ENCODE measurements around the gene TMEM54. TPM values are rescaled to one million over a fixed set of nuclear protein-coding genes. Genes with fewer than 3 reads are reported as not detected.

The TMEM54 gene
- total and polyA plus RNA-seq, 9 of the 15 experiments (the other 6 are each of a cell fraction or from before 2014, with no cell fraction given) = 1.00 to 16.2 (median 8.2) TPM

DNA sequence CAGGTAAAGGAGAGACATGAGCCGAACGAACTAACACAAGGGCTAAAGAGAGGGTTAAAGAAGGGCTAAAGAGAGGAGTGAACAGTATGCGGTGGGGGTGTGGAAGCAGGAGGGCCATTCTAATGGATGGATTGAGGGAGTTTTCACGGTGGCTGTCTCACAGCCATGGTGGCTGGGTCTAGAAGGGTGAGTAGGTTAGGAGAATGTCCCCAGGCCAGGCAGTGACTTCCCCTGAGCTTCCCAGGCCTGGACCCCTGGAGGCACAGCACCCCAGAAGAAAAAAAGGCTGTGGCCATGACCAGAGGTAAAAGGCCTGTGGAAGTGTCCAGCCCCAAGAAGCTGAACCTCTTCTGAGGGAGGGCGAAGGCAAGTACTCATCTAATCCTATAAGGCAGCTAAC is 34.0 kb downstream of the TMEM54 start:
- H4K20me1 ChIP-seq (replicated peaks; ENCODE audit: control insufficient read depth, insufficient read depth, low read length) = peaks cover 9% of the 10 kb centered on the region
- H3K4me1 ChIP-seq (replicated peaks in 1 of 2; ENCODE audit: control insufficient read depth in 2 of 2, insufficient read depth in 2 of 2, low read length in 2 of 2) = peaks cover 5 to 18% of the 10 kb centered on the region in 2 experiments; a peak in 3 of 5 replicates
- H3K27me3 ChIP-seq (ENCODE audit: control insufficient read depth in 2 of 2, insufficient read depth in 2 of 2, low read length in 2 of 2) = peaks cover 4 to 19% of the 10 kb centered on the region in 2 experiments; a peak in 3 of 5 replicates
- no peak overlapping the region for H3K9ac ChIP-seq (ENCODE audit: insufficient read depth in 1 of 2, low read depth in 2 of 2, low read length in 2 of 2)
- ATAC-seq (no peak), DNase-seq (ENCODE audit: extremely low read depth in 1 of 4, low spot score in 3 of 4) (no peak), FAIRE-seq (no peak)
- no TSS peak for BruUV-seq (replicated peaks)
- H3K27ac ChIP-seq (ENCODE audit: extremely low read depth, low read depth, low read length) = no peak overlapping the region
- H3K4me2 ChIP-seq (ENCODE audit: insufficient read depth, low read length) = no peak overlapping the region
- H2AFZ ChIP-seq (ENCODE audit: low read depth, low read length) = no peak overlapping the region
- in situ Hi-C loops (cut with MboI) (no loop called here), intact Hi-C loops (cut with micrococcal nuclease) (no loop called here)
- H3K79me2 ChIP-seq (ENCODE audit: control insufficient read depth, insufficient read depth, low read length) = no peaks in the 10 kb centered on the region
- peaks cover 11% of the 10 kb centered on the region; the same call in 2 of the 3 replicates for H3K36me3 ChIP-seq (ENCODE audit: control insufficient read depth, insufficient read depth, low read length)
- no peaks in the 10 kb centered on the region for H3K9me3 ChIP-seq (replicated peaks; ENCODE audit: control insufficient read depth, insufficient read depth, low read depth, low read length)
- 55% methylated on average over 5 of the region's 5 CpGs for WGBS (ENCODE audit: insufficient coverage, low coverage, missing lambda C conversion rate)
- POLR2A ChIA-PET = interaction anchor here (0.6 to 2.3 kb wide), 4 partner anchors 8 to 368 kb away, joined by 3 to 7 read pairs (median 6); no protein-coding TSS in a partner anchor
- no peaks in the 10 kb centered on the region for H3K9me1 ChIP-seq (ENCODE audit: control insufficient read depth, insufficient read depth, low read length)
- CTCF ChIA-PET (ENCODE audit: low intra/inter-chr PET ratio) = no interaction called here
- no peak overlapping the region for H3K4me3 ChIP-seq
- TF ChIP-seq, protein P1, sequence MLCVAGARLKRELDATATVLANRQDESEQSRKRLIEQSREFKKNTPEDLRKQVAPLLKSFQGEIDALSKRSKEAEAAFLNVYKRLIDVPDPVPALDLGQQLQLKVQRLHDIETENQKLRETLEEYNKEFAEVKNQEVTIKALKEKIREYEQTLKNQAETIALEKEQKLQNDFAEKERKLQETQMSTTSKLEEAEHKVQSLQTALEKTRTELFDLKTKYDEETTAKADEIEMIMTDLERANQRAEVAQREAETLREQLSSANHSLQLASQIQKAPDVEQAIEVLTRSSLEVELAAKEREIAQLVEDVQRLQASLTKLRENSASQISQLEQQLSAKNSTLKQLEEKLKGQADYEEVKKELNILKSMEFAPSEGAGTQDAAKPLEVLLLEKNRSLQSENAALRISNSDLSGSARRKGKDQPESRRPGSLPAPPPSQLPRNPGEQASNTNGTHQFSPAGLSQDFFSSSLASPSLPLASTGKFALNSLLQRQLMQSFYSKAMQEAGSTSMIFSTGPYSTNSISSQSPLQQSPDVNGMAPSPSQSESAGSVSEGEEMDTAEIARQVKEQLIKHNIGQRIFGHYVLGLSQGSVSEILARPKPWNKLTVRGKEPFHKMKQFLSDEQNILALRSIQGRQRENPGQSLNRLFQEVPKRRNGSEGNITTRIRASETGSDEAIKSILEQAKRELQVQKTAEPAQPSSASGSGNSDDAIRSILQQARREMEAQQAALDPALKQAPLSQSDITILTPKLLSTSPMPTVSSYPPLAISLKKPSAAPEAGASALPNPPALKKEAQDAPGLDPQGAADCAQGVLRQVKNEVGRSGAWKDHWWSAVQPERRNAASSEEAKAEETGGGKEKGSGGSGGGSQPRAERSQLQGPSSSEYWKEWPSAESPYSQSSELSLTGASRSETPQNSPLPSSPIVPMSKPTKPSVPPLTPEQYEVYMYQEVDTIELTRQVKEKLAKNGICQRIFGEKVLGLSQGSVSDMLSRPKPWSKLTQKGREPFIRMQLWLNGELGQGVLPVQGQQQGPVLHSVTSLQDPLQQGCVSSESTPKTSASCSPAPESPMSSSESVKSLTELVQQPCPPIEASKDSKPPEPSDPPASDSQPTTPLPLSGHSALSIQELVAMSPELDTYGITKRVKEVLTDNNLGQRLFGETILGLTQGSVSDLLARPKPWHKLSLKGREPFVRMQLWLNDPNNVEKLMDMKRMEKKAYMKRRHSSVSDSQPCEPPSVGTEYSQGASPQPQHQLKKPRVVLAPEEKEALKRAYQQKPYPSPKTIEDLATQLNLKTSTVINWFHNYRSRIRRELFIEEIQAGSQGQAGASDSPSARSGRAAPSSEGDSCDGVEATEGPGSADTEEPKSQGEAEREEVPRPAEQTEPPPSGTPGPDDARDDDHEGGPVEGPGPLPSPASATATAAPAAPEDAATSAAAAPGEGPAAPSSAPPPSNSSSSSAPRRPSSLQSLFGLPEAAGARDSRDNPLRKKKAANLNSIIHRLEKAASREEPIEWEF (CRISPR knock-in tag; IDR thresholded peaks at IDR 0.05) = no peak
- TF ChIP-seq ASH1L (IDR thresholded peaks at IDR 0.05; ENCODE audit: borderline replicate concordance, low read depth, partially characterized antibody) (no peak), PPARD (CRISPR knock-in tag; IDR thresholded peaks at IDR 0.05) (no peak), HMG20B (CRISPR knock-in tag; IDR thresholded peaks at IDR 0.05) (no peak), L3MBTL2 (IDR thresholded peaks at IDR 0.05) (no peak), SMARCB1 (IDR thresholded peaks at IDR 0.05; ENCODE audit: insufficient read length, low read depth) (no peak), PHF8 (IDR thresholded peaks at IDR 0.05; ENCODE audit: borderline replicate concordance, low read length) (no peak), POLR2AphosphoS5 (IDR thresholded peaks at IDR 0.05; ENCODE audit: control insufficient read depth, insufficient read depth, low read depth, low read length) (no peak)
- TF ChIP-seq, protein P2, sequence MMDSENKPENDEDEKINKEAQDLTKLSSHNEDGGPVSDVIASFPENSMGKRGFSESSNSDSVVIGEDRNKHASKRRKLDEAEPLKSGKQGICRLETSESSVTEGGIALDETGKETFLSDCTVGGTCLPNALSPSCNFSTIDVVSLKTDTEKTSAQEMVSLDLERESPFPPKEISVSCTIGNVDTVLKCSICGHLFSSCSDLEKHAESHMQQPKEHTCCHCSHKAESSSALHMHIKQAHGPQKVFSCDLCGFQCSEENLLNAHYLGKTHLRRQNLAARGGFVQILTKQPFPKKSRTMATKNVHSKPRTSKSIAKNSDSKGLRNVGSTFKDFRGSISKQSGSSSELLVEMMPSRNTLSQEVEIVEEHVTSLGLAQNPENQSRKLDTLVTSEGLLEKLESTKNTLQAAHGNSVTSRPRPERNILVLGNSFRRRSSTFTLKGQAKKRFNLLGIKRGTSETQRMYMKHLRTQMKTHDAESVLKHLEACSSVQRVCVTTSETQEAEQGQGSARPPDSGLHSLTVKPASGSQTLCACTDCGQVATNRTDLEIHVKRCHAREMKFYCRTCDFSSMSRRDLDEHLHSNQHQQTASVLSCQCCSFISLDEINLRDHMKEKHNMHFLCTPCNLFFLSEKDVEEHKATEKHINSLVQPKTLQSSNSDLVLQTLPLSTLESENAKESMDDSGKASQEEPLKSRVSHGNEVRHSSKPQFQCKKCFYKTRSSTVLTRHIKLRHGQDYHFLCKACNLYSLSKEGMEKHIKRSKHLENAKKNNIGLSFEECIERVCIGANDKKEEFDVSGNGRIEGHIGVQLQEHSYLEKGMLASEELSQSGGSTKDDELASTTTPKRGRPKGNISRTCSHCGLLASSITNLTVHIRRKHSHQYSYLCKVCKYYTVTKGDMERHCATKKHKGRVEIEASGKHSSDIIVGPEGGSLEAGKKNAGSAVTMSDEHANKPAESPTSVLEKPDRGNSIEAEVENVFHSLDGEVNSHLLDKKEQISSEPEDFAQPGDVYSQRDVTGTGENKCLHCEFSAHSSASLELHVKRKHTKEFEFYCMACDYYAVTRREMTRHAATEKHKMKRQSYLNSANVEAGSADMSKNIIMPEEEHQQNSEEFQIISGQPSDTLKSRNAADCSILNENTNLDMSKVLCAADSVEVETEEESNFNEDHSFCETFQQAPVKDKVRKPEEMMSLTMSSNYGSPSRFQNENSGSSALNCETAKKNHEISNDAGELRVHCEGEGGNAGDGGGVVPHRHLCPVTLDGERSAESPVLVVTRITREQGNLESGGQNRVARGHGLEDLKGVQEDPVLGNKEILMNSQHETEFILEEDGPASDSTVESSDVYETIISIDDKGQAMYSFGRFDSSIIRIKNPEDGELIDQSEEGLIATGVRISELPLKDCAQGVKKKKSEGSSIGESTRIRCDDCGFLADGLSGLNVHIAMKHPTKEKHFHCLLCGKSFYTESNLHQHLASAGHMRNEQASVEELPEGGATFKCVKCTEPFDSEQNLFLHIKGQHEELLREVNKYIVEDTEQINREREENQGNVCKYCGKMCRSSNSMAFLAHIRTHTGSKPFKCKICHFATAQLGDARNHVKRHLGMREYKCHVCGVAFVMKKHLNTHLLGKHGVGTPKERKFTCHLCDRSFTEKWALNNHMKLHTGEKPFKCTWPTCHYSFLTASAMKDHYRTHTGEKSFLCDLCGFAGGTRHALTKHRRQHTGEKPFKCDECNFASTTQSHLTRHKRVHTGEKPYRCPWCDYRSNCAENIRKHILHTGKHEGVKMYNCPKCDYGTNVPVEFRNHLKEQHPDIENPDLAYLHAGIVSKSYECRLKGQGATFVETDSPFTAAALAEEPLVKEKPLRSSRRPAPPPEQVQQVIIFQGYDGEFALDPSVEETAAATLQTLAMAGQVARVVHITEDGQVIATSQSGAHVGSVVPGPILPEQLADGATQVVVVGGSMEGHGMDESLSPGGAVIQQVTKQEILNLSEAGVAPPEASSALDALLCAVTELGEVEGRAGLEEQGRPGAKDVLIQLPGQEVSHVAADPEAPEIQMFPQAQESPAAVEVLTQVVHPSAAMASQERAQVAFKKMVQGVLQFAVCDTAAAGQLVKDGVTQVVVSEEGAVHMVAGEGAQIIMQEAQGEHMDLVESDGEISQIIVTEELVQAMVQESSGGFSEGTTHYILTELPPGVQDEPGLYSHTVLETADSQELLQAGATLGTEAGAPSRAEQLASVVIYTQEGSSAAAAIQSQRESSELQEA (IDR thresholded peaks at IDR 0.05; ENCODE audit: low read depth) = no peak

Measured in K562 (cell line).